GM19351 (cell line): Measurements from ENCODE around the gene KLKB1.
"Not testable (repeated sequence)": the region's sequence is repeated elsewhere in the genome, so short reads cannot be mapped to it uniquely, and the experiment has no call there.

ENCODE experiments used
- ATAC-seq: cut with Tn5 transposase; IDR thresholded peaks from one replicate; pipeline ENCODE4 v1.9.1; 2021; ENCODE audit warnings: mild to moderate bottlenecking, moderate library complexity; ENCODE audit not compliant: unreplicated experiment

KLKB1 gene

DNA sequence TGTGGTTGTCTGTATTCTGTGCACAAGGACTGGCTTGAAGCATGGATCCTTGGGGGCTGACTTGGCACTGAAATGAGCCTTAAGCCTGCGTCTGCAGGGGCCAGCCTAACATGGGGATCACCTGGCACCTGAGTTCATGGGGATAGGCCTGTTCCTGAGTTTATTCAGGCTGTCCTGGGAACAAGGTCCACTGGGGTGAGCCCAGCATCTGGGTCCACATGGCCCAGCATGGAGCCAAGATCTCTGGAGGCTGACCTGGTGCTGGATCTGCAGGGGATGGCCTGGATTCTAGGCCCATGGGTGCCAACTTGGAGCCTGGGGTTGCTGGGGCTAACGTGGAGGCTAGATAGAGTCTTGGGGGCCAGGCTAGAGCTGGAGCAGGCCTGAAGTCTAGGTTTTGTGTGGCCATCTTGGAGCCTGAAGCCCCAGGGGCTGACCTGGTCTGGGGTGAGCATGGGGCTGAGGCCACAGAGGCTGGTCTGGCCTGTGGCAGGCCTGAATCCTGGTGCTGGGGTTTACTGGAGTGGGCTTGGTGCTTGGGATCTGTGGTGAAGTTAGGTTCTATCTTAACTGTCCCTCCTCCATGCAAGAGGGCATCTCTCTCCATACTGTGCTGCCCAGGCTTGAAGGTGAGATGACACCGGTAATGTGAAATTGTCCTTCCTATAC, 652 bp upstream of the KLKB1 start:
- no peak for ATAC-seq

DNA sequence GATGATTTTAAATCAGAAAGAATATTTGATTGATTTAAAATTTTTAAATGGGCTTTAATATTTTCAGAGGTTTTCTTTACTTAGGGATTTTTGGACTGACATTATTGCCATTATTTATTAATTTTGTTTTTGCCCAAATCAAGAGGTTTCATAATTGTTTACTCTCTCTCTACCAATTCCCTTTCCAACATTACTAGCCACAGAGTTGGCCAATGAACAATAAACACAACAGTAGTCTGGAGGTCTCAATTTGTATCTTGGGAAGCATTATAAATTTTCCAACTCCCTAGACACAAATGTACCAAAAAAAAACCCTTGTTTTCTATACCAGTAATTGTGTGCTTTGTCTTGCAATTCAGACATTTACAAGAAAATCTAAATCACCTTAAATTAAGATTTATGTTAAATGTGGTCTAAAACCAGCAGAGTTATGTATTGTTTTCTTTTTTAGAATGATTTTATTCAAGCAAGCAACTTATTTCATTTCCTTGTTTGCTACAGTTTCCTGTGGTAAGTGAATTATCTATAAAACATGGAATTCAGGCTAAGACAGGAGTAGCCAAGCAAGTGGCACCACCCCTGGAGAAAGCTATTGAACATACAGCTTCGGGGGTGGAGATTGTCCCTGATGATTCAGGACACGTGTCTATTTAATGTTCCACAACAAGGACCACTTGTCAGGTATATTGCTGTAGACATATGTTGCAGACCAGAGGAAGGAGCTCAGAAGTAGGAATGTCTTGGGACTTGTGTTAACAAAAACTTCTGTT, 622 bp downstream of the KLKB1 start:
- no peak for ATAC-seq

GRCh38 chr4:186228514-186228894, 1.2 kb downstream of the KLKB1 start:
- ATAC-seq: no peak

GRCh38 chr4:186234367-186234766, 7.1 kb downstream of the KLKB1 start:
- no peak for ATAC-seq

DNA sequence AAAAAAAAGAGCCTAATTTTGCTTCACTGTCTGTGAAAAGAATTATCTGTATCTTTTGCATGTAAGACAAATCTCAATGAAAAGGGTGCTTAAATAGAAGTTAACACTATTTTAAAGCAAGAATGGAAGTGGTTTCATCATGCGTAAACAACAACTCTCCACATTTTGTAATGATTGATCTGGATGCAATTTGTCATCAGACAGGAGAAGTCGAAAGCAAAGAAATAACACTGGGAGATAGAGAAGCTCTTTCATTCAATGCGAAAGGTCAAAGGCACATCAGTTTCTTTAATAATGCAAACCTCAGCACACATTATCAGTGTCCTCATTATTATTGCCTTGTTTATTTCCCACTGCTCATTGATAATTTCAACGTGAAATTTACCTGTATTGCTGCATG, 8.8 kb downstream of the KLKB1 start:
- ATAC-seq: no peak

DNA sequence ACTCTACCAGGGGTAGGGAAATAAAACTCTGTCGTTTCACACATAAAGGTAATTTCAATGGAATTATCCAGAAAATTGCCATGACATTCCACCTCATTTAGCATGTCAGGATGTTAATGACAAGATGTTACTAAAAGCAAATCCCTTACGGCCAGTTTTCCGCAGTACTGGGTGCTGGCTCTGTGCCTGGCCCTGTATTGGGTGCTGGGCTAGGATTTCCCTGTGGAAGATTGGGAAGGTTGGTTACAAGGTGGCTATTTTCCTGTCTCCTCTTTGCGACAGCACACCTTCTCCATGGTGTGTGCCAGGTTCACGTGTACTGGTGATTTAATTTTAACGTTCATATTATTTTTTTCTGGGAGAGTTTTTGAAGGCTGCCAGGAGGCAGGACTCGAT, 13.1 kb downstream of the KLKB1 start:
- no peak for ATAC-seq

DNA sequence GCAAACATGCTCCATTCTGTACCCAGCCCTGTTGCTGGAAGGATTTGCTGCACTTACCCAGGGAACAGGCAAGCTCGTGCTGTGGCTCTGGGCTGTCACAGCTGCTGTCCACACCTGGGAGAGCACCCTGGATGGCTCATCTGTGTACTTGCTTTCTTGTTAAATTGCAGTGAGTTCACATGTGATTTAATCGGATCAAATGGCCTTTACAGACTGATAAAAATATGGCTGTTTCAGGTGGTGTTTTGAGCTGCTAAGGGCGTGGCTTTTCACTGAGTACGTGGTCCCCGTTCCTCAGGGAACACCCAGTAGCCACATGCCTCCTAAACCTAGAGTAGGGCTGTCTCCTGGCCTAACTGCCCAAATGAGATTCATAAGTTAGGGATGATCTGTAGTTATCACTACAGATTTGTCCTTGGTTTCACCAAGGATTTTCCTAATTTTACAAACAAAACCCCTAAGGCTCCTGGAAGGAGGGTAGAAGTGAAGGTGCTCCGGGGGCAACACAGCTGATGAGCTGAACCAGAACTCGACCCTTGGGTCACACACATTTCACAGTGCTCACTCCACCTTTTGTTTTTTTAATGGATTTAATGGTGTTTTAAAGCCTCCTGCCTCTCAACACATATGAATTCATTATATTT, 13.7 kb downstream of the KLKB1 start:
- ATAC-seq: no peak

GRCh38 chr4:186241616-186242015, 14.3 kb downstream of the KLKB1 start:
- ATAC-seq: no peak

GRCh38 chr4:186242031-186242430, 14.7 kb downstream of the KLKB1 start:
- ATAC-seq: not testable (repeated sequence)

- ATAC-seq: no peak
Measured at GRCh38 chr4:186243331-186243730, 16.0 kb downstream of the KLKB1 start.

DNA sequence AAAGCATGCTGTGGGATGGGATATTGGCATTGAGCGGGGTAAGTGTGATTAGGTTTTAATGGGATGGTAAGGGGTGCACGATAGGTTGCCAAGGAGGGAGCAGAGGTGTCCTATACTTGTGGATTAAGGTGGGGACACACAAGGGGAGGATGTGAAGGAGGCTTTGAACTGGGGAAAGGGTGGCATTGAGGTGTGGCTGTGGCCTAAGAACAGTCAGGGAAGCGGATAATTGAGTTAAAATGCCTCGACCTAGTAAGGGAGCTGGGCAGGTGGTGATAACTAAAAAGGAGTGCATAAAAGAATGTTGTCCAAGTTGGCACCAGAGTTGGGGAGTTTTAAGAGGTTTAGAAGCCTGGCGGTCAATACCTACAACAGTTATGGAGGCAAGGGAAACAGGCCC, 17.5 kb downstream of the KLKB1 start:
- no peak for ATAC-seq

GRCh38 chr4:186247062-186247752, 19.9 kb downstream of the KLKB1 start:
- not testable (repeated sequence) for ATAC-seq

DNA sequence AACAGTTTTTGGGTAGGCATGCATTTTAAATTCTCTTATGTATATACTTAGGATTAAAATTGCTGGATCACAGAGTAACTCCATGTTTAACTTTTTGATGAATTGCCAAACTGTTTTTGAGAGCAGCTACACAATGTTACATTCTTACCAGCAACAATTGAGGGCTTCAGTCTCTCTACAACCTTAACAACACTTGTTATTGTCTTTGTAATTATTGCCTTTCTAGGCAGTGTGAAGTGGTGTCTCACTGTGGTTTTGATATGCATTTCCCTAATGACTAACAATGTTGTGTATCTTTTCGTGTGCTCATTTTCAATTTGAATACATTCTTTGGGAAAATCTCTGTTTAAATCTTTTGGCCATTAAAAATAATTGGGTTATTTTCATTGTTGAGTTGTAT, 21.3 kb downstream of the KLKB1 start:
- ATAC-seq: no peak

GRCh38 chr4:186249785-186250754, 22.8 kb downstream of the KLKB1 start:
- ATAC-seq: no peak

- ATAC-seq: no peak
Measured at GRCh38 chr4:186250760-186251159, 23.5 kb downstream of the KLKB1 start.

DNA sequence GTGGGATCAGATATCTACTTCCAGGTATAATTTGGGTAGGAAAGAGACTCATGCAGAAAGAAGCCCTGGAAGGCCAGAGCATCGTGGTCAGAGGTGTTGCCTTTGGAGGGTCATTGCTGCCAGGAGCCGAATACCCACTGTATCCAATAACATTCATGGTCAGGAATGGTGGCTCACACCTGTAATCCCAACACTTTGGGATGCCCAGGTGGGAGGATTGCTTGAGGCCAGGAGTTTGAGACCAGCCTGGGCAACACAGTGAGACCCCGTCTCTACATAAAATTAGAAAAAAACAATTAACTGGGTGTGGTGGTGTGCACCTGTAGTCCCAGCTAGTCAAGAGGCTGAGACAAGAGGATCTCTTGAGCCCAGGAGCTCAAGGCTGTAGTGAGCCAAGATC, 27.8 kb downstream of the KLKB1 start:
- ATAC-seq: no peak

DNA sequence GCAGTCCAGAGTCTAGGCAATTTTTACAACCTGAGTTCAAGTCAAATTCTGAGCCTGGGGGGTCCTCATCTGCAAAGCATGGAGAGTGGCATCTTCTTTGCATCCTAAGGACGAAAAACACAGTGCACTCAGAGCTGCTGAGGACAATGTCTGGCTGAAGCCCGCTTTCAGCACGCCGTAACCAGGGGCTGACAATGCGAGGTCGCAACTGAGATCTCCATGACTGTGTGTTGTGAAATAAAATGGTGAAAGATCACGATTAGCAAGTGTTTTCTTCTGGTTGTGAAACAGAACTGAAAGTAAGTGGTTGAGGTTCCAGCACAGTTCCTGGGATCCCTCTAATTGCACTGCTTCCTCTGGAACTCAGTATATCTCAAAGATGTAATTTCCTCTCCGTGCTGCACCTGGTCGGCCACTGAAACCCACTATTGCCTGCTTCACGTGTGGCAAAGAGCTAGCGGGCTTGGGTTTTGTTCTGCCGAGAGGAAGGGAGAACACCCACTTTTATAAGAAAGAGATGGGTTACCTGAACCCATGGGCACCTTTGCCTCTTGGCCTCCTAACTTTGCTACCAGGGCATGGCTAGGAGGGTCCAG, 31.0 kb downstream of the KLKB1 start:
- ATAC-seq: no peak

DNA sequence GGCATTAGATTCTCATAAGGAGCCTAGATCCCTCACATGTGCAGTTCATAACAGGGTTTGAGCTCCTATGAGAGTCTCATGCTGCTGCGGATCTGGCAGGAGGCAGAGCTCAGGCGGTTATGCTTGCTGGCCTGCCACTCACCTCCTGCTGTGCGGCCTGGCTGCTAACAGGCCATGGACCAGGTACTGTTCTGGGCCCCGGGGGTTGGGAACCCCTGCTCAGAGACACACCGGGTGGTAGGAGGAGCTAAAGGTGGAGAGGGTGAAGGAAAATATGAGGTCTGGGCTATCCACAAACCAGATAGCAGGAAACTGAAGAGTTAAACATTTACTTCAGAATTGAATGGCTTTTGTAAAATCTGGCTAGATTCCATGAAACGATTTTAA, 32.8 kb downstream of the KLKB1 start:
- ATAC-seq: no peak

GRCh38 chr4:186260504-186261448, 33.5 kb downstream of the KLKB1 start:
- no peak for ATAC-seq
